ENCODE measurements around the gene LCMT2.

LCMT2 gene

GRCh38 chr15:43347114-43347513 is 16.7 kb upstream of the LCMT2 start:
- no CpG with 5 or more reads among the region's 3 CpGs for WGBS (ENCODE audit: extremely low coverage, insufficient coverage, insufficient read length)
- peaks cover 0 to 7% of the 10 kb centered on the region in 2 experiments for H3K36me3 ChIP-seq (ENCODE audit: control insufficient read depth in 1 of 2, insufficient read depth in 2 of 2, low read length in 2 of 2)

GRCh38 chr15:43346305-43346704 is 15.9 kb upstream of the LCMT2 start:
- Histone ChIP-seq H2BK120ac (ENCODE audit: insufficient read depth, low read length, poor library complexity) (no peak overlapping the region), H3K27ac (ENCODE audit: low read depth, low read length) (no peak overlapping the region), H3K9me3 (ENCODE audit: insufficient read depth, low read depth, low read length) (no peaks in the 10 kb centered on the region), H3K4ac (ENCODE audit: low read depth, low read length) (no peak overlapping the region), H2AFZ (ENCODE audit: insufficient read depth, low read length, poor library complexity) (no peak overlapping the region), H4K91ac (ENCODE audit: low read depth, low read length) (no peak overlapping the region), H3K79me2 (ENCODE audit: control insufficient read depth, insufficient read depth, low read length, poor library complexity) (no peaks in the 10 kb centered on the region), H3K4me3 (ENCODE audit: low read depth, low read length) (no peak overlapping the region), H3K27me3 (ENCODE audit: insufficient read depth, low read length) (no peaks in the 10 kb centered on the region), H3K36me3 (ENCODE audit: control insufficient read depth in 1 of 2, insufficient read depth in 2 of 2, low read length in 2 of 2) (peaks cover 0 to 4% of the 10 kb centered on the region in 2 experiments), H3K23ac (ENCODE audit: low read length) (no peak overlapping the region), H3K18ac (ENCODE audit: low read length) (no peak overlapping the region), H3K4me1 (ENCODE audit: control insufficient read depth in 1 of 2, insufficient read depth in 2 of 2, low read length in 2 of 2) (no peaks in the 10 kb centered on the region), H4K8ac (ENCODE audit: low read depth, low read length) (no peak overlapping the region), H3K9ac (ENCODE audit: low read length) (no peak overlapping the region), H2BK12ac (ENCODE audit: low read length) (no peak overlapping the region), H2BK5ac (ENCODE audit: low read depth, low read length, poor library complexity) (no peak overlapping the region), H4K12ac (ENCODE audit: low read depth, low read length) (no peak overlapping the region), H3K14ac (ENCODE audit: low read length) (no peak overlapping the region), H3K4me2 (ENCODE audit: low read length) (no peak overlapping the region), H2AK5ac (ENCODE audit: low read length) (no peak overlapping the region), H3K79me1 (ENCODE audit: low read length) (no peaks in the 10 kb centered on the region)
- DNase-seq: no peak
- WGBS (ENCODE audit: extremely low coverage, insufficient coverage, insufficient read length): no CpG with 5 or more reads among the region's 2 CpGs

More at GRCh38 chr15:43347114-43347513, 16.7 kb upstream of the LCMT2 start:
- no peak overlapping the region for H3K14ac ChIP-seq (ENCODE audit: low read length)
- no peaks in the 10 kb centered on the region for H3K27me3 ChIP-seq (ENCODE audit: insufficient read depth, low read length)
- H2BK120ac ChIP-seq (ENCODE audit: insufficient read depth, low read length, poor library complexity): no peak overlapping the region
- H3K4me2 ChIP-seq (ENCODE audit: low read length): no peak overlapping the region
- H2BK12ac ChIP-seq (ENCODE audit: low read length): no peak overlapping the region
- H3K4me1 ChIP-seq (ENCODE audit: control insufficient read depth in 1 of 2, insufficient read depth in 2 of 2, low read length in 2 of 2): no peaks in the 10 kb centered on the region
- no peak overlapping the region for H3K23ac ChIP-seq (ENCODE audit: low read length)
- H3K4me3 ChIP-seq (ENCODE audit: low read depth, low read length): no peak overlapping the region
- H4K91ac ChIP-seq (ENCODE audit: low read depth, low read length): no peak overlapping the region
- no peak overlapping the region for H4K8ac ChIP-seq (ENCODE audit: low read depth, low read length)
- H3K9me3 ChIP-seq (ENCODE audit: insufficient read depth, low read depth, low read length): no peaks in the 10 kb centered on the region
- no peak overlapping the region for H4K12ac ChIP-seq (ENCODE audit: low read depth, low read length)
- H3K79me2 ChIP-seq (ENCODE audit: control insufficient read depth, insufficient read depth, low read length, poor library complexity): no peaks in the 10 kb centered on the region
- no peak overlapping the region for H2AK5ac ChIP-seq (ENCODE audit: low read length)
- H3K4ac ChIP-seq (ENCODE audit: low read depth, low read length): no peak overlapping the region
- H3K79me1 ChIP-seq (ENCODE audit: low read length): no peaks in the 10 kb centered on the region
- no peak overlapping the region for H2AFZ ChIP-seq (ENCODE audit: insufficient read depth, low read length, poor library complexity)
- no peak overlapping the region for H3K9ac ChIP-seq (ENCODE audit: low read length)
- no peak overlapping the region for H3K27ac ChIP-seq (ENCODE audit: low read depth, low read length)
- DNase-seq: no peak
- H3K18ac ChIP-seq (ENCODE audit: low read length): no peak overlapping the region
- no peak overlapping the region for H2BK5ac ChIP-seq (ENCODE audit: low read depth, low read length, poor library complexity)

- no peak for DNase-seq
- peak overlapping the region; percentile 7 for H3K4ac ChIP-seq (ENCODE audit: low read depth, low read length)
- WGBS (ENCODE audit: extremely low coverage, insufficient coverage, insufficient read length): no CpG with 5 or more reads among the region's 7 CpGs
Measured at GRCh38 chr15:43330780-43331087, 361 bp upstream of the LCMT2 start.

GRCh38 chr15:43329217-43329959 is 985 bp downstream of the LCMT2 start:
- Histone ChIP-seq H2AK5ac (ENCODE audit: low read length) (peak overlapping the region; percentile 78), H2BK120ac (ENCODE audit: insufficient read depth, low read length, poor library complexity) (peak overlapping the region; percentile 70), H3K4me1 (ENCODE audit: control insufficient read depth in 1 of 2, insufficient read depth in 2 of 2, low read length in 2 of 2) (peaks cover 8 to 9% of the 10 kb centered on the region in 2 experiments), H4K8ac (ENCODE audit: low read depth, low read length) (peak overlapping the region; percentile 98), H3K23ac (ENCODE audit: low read length) (no peak overlapping the region), H3K14ac (ENCODE audit: low read length) (peak overlapping the region; percentile 94), H3K27ac (ENCODE audit: low read depth, low read length) (peak overlapping the region; percentile 93), H2AFZ (ENCODE audit: insufficient read depth, low read length, poor library complexity) (peak overlapping the region; percentile 89), H3K9me3 (ENCODE audit: insufficient read depth, low read depth, low read length) (no peaks in the 10 kb centered on the region), H4K91ac (ENCODE audit: low read depth, low read length) (peak overlapping the region; percentile 94), H2BK12ac (ENCODE audit: low read length) (no peak overlapping the region), H3K4ac (ENCODE audit: low read depth, low read length) (peak overlapping the region; percentile 91), H4K12ac (ENCODE audit: low read depth, low read length) (peak overlapping the region; percentile 89), H3K79me1 (ENCODE audit: low read length) (peaks cover 12% of the 10 kb centered on the region), H3K4me3 (ENCODE audit: low read depth, low read length) (peak overlapping the region; percentile 91), H3K18ac (ENCODE audit: low read length) (peak overlapping the region; percentile 97), H2BK5ac (ENCODE audit: low read depth, low read length, poor library complexity) (peak overlapping the region; percentile 85), H3K36me3 (ENCODE audit: control insufficient read depth in 1 of 2, insufficient read depth in 2 of 2, low read length in 2 of 2) (no peaks in the 10 kb centered on the region), H3K79me2 (ENCODE audit: control insufficient read depth, insufficient read depth, low read length, poor library complexity) (peaks cover 9% of the 10 kb centered on the region), H3K9ac (ENCODE audit: low read length) (peak overlapping the region; percentile 86), H3K27me3 (ENCODE audit: insufficient read depth, low read length) (no peaks in the 10 kb centered on the region), H3K4me2 (ENCODE audit: low read length) (peak overlapping the region; percentile 87)
- no CpG with 5 or more reads among the region's 38 CpGs for WGBS (ENCODE audit: extremely low coverage, insufficient coverage, insufficient read length)
- peak; percentile 63 to 64 for DNase-seq

More at GRCh38 chr15:43330780-43331087, 361 bp upstream of the LCMT2 start:
- Histone ChIP-seq H3K27ac (ENCODE audit: low read depth, low read length) (no peak overlapping the region), H2AFZ (ENCODE audit: insufficient read depth, low read length, poor library complexity) (peak overlapping the region; percentile 68), H3K4me1 (ENCODE audit: control insufficient read depth in 1 of 2, insufficient read depth in 2 of 2, low read length in 2 of 2) (peaks cover 8 to 9% of the 10 kb centered on the region in 2 experiments), H4K91ac (ENCODE audit: low read depth, low read length) (no peak overlapping the region), H3K4me3 (ENCODE audit: low read depth, low read length) (peak overlapping the region; percentile 91), H3K27me3 (ENCODE audit: insufficient read depth, low read length) (no peaks in the 10 kb centered on the region), H3K79me2 (ENCODE audit: control insufficient read depth, insufficient read depth, low read length, poor library complexity) (peaks cover 9% of the 10 kb centered on the region), H2BK5ac (ENCODE audit: low read depth, low read length, poor library complexity) (no peak overlapping the region), H3K14ac (ENCODE audit: low read length) (no peak overlapping the region), H3K79me1 (ENCODE audit: low read length) (peaks cover 12% of the 10 kb centered on the region), H3K9ac (ENCODE audit: low read length) (peak overlapping the region; percentile 11), H4K12ac (ENCODE audit: low read depth, low read length) (peak overlapping the region; percentile 37), H4K8ac (ENCODE audit: low read depth, low read length) (peak overlapping the region; percentile 63), H2BK12ac (ENCODE audit: low read length) (no peak overlapping the region), H3K18ac (ENCODE audit: low read length) (peak overlapping the region; percentile 1), H3K9me3 (ENCODE audit: insufficient read depth, low read depth, low read length) (no peaks in the 10 kb centered on the region), H3K4me2 (ENCODE audit: low read length) (peak overlapping the region; percentile 87), H2AK5ac (ENCODE audit: low read length) (no peak overlapping the region), H2BK120ac (ENCODE audit: insufficient read depth, low read length, poor library complexity) (no peak overlapping the region), H3K23ac (ENCODE audit: low read length) (no peak overlapping the region), H3K36me3 (ENCODE audit: control insufficient read depth in 1 of 2, insufficient read depth in 2 of 2, low read length in 2 of 2) (no peaks in the 10 kb centered on the region)
